ENCODE results near the gene SH2B2. TPM values are rescaled to one million over a fixed set of nuclear protein-coding genes. Genes with fewer than 3 reads are reported as not detected.
A peak's percentile ranks its signal among the peaks of the same experiment; 100 is the strongest.

SH2B2 gene
- total RNA-seq, 1 donor from 2014 or later: 11.6 TPM

GRCh38 chr7:102248456-102249395, 37.9 kb upstream of the SH2B2 start:
- TF ChIP-seq CTCF (IDR thresholded peaks at IDR 0.05; ENCODE audit: partially characterized antibody, unreplicated experiment): no peak
- Mint-ChIP-seq H3K27me3 (ENCODE audit: unreplicated experiment) (no peaks in the 10 kb centered on the region), H3K4me3 (ENCODE audit: unreplicated experiment) (no peak overlapping the region), H3K4me1 (ENCODE audit: low read depth, unreplicated experiment) (peaks cover 23% of the 10 kb centered on the region), H3K27ac (ENCODE audit: unreplicated experiment) (no peak overlapping the region), H3K9me3 (ENCODE audit: unreplicated experiment) (peaks cover 3% of the 10 kb centered on the region), H3K36me3 (ENCODE audit: unreplicated experiment) (no peaks in the 10 kb centered on the region)
- DNase-seq: no peak

GRCh38 chr7:102251531-102252365, 34.9 kb upstream of the SH2B2 start:
- Mint-ChIP-seq H3K4me3 (ENCODE audit: unreplicated experiment) (no peak overlapping the region), H3K4me1 (ENCODE audit: low read depth, unreplicated experiment) (peaks cover 28% of the 10 kb centered on the region), H3K36me3 (ENCODE audit: unreplicated experiment) (no peaks in the 10 kb centered on the region), H3K27ac (ENCODE audit: unreplicated experiment) (no peak overlapping the region), H3K27me3 (ENCODE audit: unreplicated experiment) (no peaks in the 10 kb centered on the region), H3K9me3 (ENCODE audit: unreplicated experiment) (peaks cover 6% of the 10 kb centered on the region)
- no peak for TF ChIP-seq CTCF (IDR thresholded peaks at IDR 0.05; ENCODE audit: partially characterized antibody, unreplicated experiment)
- DNase-seq: no peak

GRCh38 chr7:102252366-102252982, 34.2 kb upstream of the SH2B2 start:
- no peak for DNase-seq
- TF ChIP-seq CTCF (IDR thresholded peaks at IDR 0.05; ENCODE audit: partially characterized antibody, unreplicated experiment): no peak
- H3K27ac Mint-ChIP-seq (ENCODE audit: unreplicated experiment): no peak overlapping the region
- H3K36me3 Mint-ChIP-seq (ENCODE audit: unreplicated experiment): no peaks in the 10 kb centered on the region
- no peaks in the 10 kb centered on the region for H3K27me3 Mint-ChIP-seq (ENCODE audit: unreplicated experiment)
- no peak overlapping the region for H3K4me3 Mint-ChIP-seq (ENCODE audit: unreplicated experiment)
- H3K4me1 Mint-ChIP-seq (ENCODE audit: low read depth, unreplicated experiment): peaks cover 28% of the 10 kb centered on the region
- H3K9me3 Mint-ChIP-seq (ENCODE audit: unreplicated experiment): peaks cover 8% of the 10 kb centered on the region

GRCh38 chr7:102253066-102253972, 33.3 kb upstream of the SH2B2 start:
- H3K27ac Mint-ChIP-seq (ENCODE audit: unreplicated experiment): peak overlapping the region; percentile 77
- peak overlapping the region; percentile 22 for H3K4me3 Mint-ChIP-seq (ENCODE audit: unreplicated experiment)
- no peak for DNase-seq
- H3K9me3 Mint-ChIP-seq (ENCODE audit: unreplicated experiment): peaks cover 10% of the 10 kb centered on the region
- no peaks in the 10 kb centered on the region for H3K27me3 Mint-ChIP-seq (ENCODE audit: unreplicated experiment)
- TF ChIP-seq CTCF (IDR thresholded peaks at IDR 0.05; ENCODE audit: partially characterized antibody, unreplicated experiment): no peak
- peaks cover 28% of the 10 kb centered on the region for H3K4me1 Mint-ChIP-seq (ENCODE audit: low read depth, unreplicated experiment)
- H3K36me3 Mint-ChIP-seq (ENCODE audit: unreplicated experiment): no peaks in the 10 kb centered on the region
